Measurements from ENCODE around the gene TCEANC2. TPM values are rescaled to one million over a fixed set of nuclear protein-coding genes. Genes with fewer than 3 reads are reported as not detected.

TCEANC2 gene
- total and polyA plus RNA-seq, 7 donors, result 2.3 to 10.4 (median 5.7) TPM

DNA sequence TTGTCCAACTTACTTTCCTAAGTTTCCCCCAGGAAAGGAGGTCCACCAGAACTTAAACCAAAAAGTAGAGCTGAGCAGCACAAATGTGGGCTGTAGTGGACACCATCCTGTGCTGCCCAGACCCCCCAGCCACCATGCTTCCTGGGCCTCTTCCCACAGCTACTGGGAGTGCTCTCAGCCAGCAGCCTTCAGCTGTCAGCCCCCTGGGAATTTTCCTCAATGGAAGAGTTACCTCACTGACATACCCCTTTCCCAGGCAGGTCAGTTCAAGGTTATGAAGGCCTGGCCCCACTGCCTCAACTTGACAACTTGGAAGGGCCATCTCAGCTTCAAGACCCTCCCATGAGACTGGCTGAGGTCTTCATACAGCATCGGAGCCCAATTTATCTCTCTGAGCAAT is 51.7 kb downstream of the TCEANC2 start:
- Histone ChIP-seq H3K27me3 (ENCODE audit: insufficient read depth in 3 of 3, low read length in 2 of 3) (no peaks in the 10 kb centered on the region), H3K27ac (no peak overlapping the region), H3K36me3 (ENCODE audit: insufficient read depth in 1 of 2, low read depth in 1 of 2) (no peaks in the 10 kb centered on the region), H3K9me3 (no peaks in the 10 kb centered on the region), H3K4me3 (no peak overlapping the region), H3K4me1 (no peaks in the 10 kb centered on the region)
- TF ChIP-seq, protein P1, sequence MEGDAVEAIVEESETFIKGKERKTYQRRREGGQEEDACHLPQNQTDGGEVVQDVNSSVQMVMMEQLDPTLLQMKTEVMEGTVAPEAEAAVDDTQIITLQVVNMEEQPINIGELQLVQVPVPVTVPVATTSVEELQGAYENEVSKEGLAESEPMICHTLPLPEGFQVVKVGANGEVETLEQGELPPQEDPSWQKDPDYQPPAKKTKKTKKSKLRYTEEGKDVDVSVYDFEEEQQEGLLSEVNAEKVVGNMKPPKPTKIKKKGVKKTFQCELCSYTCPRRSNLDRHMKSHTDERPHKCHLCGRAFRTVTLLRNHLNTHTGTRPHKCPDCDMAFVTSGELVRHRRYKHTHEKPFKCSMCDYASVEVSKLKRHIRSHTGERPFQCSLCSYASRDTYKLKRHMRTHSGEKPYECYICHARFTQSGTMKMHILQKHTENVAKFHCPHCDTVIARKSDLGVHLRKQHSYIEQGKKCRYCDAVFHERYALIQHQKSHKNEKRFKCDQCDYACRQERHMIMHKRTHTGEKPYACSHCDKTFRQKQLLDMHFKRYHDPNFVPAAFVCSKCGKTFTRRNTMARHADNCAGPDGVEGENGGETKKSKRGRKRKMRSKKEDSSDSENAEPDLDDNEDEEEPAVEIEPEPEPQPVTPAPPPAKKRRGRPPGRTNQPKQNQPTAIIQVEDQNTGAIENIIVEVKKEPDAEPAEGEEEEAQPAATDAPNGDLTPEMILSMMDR (IDR thresholded peaks at IDR 0.05), result no peak
- intact Hi-C loops (cut with DNase I), result no loop called here
- DNase-seq, result no peak
- ATAC-seq, result no peak
- WGBS, 3 donors, result 56 to 79% (median 71%) methylated on average over 1 of the region's 1 CpG

DNA sequence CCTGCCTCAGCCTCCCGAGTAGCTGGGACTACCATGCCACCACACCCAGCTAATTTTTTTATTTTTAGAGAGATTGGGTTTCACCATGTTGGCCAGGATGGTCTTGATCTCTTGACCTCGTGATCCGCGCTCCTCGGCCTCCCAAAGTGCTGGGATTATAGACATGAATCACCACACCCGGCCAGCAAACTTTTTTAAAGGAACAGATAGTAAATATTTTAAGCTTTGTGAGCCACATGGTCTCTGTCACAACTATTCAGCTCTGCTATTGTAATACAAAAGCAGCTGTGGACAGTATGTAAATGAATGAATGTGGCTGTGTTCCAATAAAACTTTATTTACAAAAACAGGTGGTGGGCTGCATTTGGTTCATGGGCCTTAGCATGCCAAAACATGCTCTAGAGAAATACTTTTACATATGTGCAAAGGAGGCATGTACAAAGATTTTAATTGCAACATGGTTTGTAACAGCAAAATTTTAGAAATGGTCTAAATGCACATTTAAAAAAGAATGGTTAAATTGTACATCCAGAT is 52.4 kb downstream of the TCEANC2 start:
- Histone ChIP-seq H3K36me3 (ENCODE audit: insufficient read depth in 1 of 2, low read depth in 1 of 2) (no peaks in the 10 kb centered on the region), H3K27me3 (ENCODE audit: insufficient read depth in 3 of 3, low read length in 2 of 3) (no peaks in the 10 kb centered on the region), H3K27ac (no peak overlapping the region), H3K4me1 (no peaks in the 10 kb centered on the region), H3K4me3 (no peak overlapping the region), H3K9me3 (no peaks in the 10 kb centered on the region)
- TF ChIP-seq, protein P1 (IDR thresholded peaks at IDR 0.05), result no peak
- no peak for ATAC-seq
- intact Hi-C loops (cut with DNase I), result no loop called here
- DNase-seq, result no peak
- WGBS, 3 donors, result 21 to 55% (median 26%) methylated on average over 6 of the region's 6 CpGs

DNA sequence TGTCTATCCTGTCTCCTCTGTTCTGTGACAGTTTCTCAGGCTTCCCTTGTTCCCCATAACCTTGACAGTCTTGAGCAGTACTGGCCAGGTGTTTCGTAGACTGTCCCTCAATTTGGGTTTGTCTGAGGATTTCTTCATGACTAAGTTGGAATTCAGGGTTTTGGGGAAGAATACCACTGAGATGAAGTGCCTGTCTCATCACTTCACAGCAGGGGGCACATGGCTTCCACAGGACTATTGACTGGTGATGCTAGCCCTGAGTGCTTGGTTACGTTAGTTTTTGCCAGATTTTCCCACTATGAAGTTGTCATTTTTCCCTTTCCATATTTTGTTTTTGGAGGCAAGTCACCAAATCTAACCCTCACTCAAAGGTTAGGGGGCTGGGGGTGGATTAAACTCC is 53.7 kb downstream of the TCEANC2 start:
- Histone ChIP-seq H3K27me3 (ENCODE audit: insufficient read depth in 3 of 3, low read length in 2 of 3) (no peaks in the 10 kb centered on the region), H3K9me3 (no peaks in the 10 kb centered on the region), H3K4me1 (no peaks in the 10 kb centered on the region), H3K36me3 (ENCODE audit: insufficient read depth in 1 of 2, low read depth in 1 of 2) (no peaks in the 10 kb centered on the region), H3K4me3 (no peak overlapping the region), H3K27ac (no peak overlapping the region)
- ATAC-seq, result no peak
- TF ChIP-seq, protein P1 (IDR thresholded peaks at IDR 0.05), result no peak
- no peak for DNase-seq
- intact Hi-C loops (cut with DNase I), result no loop called here
- 63 to 86% (median 70%) methylated on average over 2 of the region's 2 CpGs for WGBS, 3 donors

DNA sequence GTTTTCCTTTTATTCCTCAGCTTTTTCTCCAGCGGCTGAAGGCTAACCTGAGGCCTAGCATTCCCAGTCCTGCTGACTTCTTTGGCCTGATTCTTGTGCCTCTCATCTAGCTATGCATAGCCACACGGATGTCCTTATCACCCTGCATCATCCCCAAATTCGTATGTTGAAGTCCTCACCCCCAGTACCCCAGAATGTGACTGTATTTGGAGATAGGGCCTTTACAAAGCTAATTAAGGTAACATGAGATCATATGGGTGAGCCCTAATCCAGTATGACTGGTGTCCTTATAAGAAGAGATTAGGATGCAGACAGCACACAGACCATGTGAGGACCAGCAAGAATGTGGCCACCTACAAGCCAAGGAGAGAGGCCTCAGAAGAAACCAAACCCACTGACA is 54.7 kb downstream of the TCEANC2 start:
- ATAC-seq (no peak), DNase-seq (no peak)
- 90 to 94% (median 92%) methylated on average over 3 of the region's 3 CpGs for WGBS, 3 donors
- Histone ChIP-seq H3K27me3 (ENCODE audit: insufficient read depth in 3 of 3, low read length in 2 of 3) (no peaks in the 10 kb centered on the region), H3K4me1 (no peaks in the 10 kb centered on the region), H3K36me3 (ENCODE audit: insufficient read depth in 1 of 2, low read depth in 1 of 2) (no peaks in the 10 kb centered on the region), H3K4me3 (no peak overlapping the region), H3K27ac (no peak overlapping the region), H3K9me3 (no peaks in the 10 kb centered on the region)
- intact Hi-C loops (cut with DNase I), result no loop called here
- TF ChIP-seq, protein P1 (IDR thresholded peaks at IDR 0.05), result no peak
